OCI-LY3 (cell line): ENCODE measurements around the gene SNAP25.

ENCODE experiments used
- CTCF ChIP-seq: fragments of 200-600, 300-600 bp; sonication (generic); IDR thresholded peaks from 2 replicates; pipeline ENCODE4 v1.5.1; 2014; ENCODE audit warnings: antibody characterized with exemption, low read length, low read depth
- EZH2phosphoT487 ChIP-seq: fragments of 200-600 bp; shearing (Covaris generic); IDR thresholded peaks from 2 replicates; pipeline ENCODE4 v1.6.1; 2018; ENCODE audit warnings: antibody characterized with exemption, mixed run types, low read depth

- TF ChIP-seq CTCF: no peak
- no peak for TF ChIP-seq EZH2phosphoT487
Measured at GRCh38 chr20:10219993-10220750, 1.5 kb downstream of the SNAP25 start.
